ENCODE results near the gene SLC19A3. TPM values are rescaled to one million over a fixed set of nuclear protein-coding genes. Genes with fewer than 3 reads are reported as not detected.
"Not testable (repeated sequence)": the region's sequence is repeated elsewhere in the genome, so short reads cannot be mapped to it uniquely, and the experiment has no call there.

SLC19A3 gene
- under 0.01 and 0.13 TPM in 2 replicates for total RNA-seq

DNA sequence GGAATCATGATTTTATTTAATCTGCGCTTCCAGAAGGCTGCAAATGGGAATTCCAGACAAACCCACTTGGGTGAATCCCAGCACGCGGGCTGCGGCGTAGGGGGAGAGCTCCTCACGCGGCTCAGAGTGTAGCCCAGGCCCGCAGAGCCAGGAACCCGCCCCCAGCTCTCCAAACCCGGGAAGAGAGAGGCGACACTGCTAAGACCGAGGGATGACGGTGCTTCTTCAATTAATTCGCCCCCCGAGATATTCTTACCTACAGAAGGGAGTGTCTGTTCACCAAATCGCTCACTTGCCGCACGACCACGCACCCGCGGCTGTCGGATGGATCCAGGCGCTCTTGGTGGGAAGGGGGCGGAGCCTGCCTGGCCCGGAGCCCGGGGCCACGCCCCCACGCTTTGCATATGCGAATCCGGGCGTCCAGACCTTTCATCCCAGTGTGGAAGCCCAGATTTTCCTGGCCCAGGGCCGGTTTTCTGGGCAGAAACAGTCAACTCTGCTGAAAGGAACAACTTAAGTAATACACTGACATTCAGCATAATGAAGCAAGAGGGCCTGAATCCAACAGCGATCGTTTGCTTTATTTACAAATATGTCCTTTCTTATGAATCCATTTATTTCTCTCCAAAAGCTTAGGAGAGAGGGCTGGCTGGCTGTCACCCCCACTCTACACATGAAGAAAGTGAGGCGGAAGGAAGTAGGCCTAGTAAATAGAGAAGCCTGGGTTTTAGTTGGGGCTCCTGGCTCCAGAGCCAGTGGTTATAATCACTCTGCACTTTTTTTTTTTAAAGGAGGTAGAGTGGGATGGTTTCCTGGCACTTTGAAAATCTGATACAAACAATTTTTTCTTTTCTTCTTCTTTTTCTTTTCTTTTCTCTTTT is at the start of gene SLC19A3:
Gene SLC19A3, minus strand, starts transcription at position 342 of the 881 bp plus-strand sequence. CDS start 15,710 bp downstream, outside the sequence.
- DNase-seq (ENCODE audit: low read depth in 2 of 2): peak; percentile 48 to 56

DNA sequence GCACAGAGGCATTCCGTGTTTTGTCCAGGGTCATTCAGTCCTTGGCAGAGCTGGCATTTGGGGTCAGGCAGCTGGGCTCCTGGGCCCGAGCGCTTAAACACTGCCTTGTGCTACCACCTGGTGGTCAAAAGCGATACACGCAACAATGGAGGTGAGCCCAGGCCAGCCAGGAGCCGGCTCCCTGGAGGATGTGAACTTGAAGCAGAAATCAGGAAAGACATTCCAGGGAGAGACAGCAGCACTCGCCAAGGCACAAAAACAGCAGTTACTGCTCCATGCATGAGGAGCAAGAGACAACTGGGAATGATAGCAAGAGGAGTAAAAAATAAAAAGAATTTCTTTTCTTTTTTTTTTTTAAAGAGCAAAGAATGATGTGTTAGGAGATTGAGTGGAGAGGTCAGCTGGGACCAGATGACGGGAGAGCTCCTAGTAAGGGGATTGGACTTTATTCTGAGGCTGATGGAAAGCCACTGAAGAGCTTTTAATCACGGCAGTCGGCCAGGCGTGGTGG is 48.6 kb upstream of the SLC19A3 start:
- peak; percentile 58 to 80 for DNase-seq (ENCODE audit: low read depth in 2 of 2)

DNA sequence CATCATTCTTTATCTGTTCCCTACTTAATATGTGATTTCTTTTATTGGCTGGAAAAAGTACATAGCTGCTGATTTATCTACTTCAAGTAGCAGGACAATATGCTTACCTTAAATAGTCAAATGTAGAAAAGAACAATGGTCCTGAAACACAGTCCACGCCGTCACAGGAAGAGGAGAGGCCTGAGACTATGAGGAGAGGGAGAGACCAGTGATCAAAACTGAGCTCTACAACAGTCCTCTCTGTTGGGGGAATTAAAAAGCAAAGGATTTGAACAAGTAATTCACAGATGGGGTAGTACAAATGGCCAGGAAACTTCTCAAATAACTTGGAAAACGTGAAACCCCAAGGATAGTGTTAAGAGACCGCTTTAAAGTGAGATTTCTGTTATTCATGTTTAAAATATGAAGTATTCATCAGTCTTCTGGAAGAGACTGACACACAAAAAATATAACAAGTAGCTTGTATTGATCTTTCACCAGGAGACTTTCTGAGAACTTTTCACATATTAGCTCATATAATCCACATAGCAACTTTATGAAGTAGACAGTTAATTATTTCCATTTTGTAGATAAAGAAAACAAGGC is 48.1 kb upstream of the SLC19A3 start:
- peak in 1 of 2 donors; percentile 17 for DNase-seq (ENCODE audit: low read depth in 2 of 2)

DNA sequence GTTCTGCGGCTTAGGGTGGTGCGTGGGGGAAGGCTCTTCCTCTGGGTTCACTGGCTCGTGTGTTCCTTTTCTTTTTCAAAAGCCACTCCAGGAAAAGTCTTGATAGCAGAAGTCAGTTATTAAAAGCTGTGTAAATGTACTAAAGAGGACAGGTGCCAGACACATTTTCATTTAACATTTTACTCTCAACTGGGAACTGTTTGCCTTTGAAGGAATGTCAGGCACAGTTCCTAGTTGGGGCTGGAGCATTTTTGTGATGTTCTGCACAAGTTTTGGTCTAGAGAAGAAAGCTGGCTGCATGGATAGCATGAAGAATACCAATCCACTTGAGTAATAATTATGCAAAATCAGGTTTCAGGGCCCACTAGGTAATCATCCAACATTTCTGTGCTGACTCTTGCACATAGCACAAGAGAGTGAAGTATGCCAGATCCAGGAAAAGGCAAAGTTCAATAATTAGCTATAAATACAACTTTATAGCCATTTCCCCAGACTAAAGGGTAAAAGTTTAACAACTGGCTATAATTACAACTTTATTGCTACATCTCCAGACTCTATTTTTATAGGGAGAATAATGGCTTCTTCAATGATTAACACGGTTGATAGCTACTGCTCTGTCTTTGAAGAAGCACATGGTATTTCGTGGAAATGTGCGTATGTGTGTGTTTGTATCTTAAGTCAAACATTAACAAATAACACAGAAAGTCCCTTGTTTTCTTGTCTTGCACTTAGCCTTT is 44.1 kb upstream of the SLC19A3 start:
- DNase-seq (ENCODE audit: low read depth in 2 of 2): no peak

DNA sequence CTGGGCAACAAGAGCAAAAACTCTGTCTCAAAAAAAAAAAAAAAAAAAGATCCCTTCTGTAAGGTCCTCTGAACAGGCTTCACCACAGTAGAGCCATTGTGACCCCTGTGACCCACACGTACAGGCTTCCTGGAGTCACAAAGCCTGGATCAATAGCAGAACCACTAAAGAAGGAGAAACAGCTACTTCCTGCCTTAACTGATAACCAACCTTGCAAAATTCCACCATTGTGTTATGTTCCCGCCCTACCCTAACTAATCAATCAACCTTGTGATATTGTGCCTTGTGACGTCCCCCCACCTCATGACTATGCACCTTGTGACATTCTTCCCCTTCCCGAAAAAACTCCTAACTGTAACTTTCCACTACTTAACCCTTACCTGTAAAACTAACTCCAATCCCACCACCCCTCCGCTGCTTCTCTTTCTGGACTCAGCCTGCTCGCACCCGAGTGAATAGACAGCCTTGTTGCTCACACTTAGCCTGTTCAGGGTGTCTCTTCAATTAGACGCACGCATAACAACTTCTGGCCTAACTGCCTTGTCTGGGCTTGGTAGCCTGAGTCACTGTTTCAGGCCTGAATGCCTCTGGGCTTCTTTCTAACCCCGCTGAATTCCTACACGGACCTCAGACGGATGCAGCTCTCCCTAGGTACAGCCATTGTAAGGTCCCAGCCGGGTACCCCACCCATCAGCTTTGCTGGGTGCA is 41.7 kb upstream of the SLC19A3 start:
- DNase-seq (ENCODE audit: low read depth in 2 of 2): no peak

DNA sequence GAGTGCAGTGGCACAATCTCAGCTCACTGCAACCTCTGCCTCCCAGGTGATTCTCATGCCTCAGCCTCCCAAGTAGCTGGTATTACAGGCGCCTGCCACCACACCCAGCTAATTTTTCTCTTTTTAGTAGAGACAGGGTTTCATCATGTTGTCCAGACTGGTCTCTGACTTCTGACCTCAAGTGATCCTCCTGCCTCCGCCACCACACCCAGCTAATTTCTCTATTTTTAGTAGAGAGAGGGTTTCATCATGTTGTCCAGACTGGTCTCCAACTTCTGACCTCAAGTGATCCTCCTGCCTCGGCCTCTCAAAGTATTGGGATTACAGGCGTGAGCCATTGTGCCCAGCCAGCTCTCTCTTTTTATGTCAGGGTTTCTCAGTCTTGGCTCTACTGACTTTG is 38.4 kb upstream of the SLC19A3 start:
- DNase-seq (ENCODE audit: low read depth in 2 of 2): not testable (repeated sequence)

DNA sequence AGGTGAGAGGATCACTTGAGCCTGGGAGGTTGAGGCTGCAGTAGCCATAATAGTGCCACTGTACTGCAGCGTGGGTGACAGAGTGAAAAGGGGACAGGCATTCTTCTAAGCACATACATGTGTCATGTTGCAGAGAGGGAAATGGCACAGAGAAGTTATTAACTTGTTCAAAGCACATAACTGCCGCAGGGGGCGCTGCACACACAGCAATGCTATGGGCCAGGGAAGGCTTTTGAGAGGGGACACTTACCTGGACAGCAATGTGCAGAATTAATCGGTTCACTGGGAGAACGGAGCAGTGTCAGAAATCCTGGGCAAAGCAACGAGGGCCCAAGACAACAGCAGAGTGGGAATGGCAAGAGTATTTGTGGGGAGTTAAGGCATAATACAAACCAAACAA is 30.3 kb upstream of the SLC19A3 start:
- peak in 1 of 2 donors; percentile 7 for DNase-seq (ENCODE audit: low read depth in 2 of 2)

DNA sequence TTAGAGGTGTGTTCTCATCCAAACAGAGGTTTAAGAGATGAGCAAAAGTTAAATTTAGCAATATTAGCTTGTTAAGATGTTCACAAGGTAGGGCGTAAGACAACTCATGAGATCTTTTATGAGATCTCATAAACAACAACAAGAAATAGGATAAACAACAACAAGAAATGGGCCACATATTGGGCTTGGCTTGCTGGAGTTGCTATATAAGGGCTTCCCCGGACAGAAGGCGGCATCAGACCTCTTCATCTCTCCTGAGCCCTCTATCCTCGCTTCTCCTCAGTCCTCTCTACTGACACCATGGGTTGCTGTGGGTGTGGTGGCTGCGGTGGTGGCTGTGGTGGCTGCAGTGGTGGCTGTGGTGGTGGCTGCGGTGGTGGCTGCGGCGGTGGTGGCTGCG is 27.8 kb upstream of the SLC19A3 start, which contains the start of gene SCYGR8:
Gene SCYGR8, plus strand, starts transcription at position 301 of the 400 bp plus-strand sequence. Its CDS starts 0 bp downstream, at position 301.
- DNase-seq (ENCODE audit: low read depth in 2 of 2): no peak

DNA sequence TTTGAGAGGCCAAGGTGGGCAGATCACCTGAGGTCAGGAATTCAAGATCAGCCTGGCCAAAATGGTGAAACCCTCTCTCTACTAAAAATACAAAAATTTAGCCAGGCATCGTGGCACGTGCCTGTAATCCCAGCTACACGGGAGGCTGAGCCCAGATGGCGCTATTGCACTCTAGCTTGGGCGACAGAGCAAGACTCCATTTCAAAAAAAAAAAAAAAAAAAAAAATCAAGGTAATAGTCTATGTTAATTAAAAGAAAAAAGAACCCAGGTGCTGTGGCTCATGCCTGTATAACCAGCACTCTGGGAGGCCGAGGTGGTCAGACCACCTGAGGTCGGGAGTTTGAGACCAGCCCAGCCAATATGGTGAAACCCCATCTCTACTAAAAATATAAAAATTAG is 22.9 kb upstream of the SLC19A3 start:
- peak in 1 of 2 donors; percentile 5 for DNase-seq (ENCODE audit: low read depth in 2 of 2)

DNA sequence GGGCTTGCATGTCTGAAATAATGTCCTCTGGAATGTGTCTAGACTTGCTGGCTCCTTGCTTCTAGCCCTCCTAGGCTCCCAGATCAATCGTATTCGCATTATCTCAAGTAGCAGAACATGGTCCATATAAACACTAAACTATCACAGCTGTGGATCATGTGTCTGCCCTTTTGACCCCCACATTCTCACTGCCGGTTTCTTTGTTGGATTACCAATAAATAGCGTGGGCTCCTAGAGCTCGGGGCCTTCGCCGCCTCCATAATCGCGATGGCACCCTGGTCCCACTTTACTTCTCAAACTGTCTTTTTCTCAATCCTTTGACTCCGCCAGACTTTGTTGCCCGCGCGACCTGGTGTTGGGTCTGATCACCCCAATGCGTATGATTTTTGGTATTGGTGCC is 21.5 kb upstream of the SLC19A3 start:
- no peak for DNase-seq (ENCODE audit: low read depth in 2 of 2)

DNA sequence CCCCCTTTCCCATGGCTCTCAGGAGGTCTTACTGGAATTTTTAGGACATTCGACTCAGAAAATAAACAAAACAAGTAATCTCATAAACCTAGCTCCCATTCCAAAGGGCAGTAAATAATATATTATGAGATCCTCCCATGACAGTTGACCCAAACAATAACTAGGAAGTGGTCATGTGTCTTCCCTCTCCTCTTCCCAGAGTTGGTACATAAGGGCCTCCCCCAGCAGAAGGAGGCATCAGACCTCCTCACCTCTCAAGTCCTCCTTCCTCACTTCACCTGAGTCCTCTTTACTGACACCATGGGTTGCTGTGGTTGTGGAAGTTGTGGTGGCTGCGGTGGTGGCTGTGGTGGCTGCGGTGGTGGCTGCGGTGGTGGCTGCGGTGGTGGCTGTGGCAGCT is 10.2 kb upstream of the SLC19A3 start, which contains the start of gene SCYGR7:
Gene SCYGR7, plus strand, starts transcription at position 301 of the 400 bp plus-strand sequence. Its CDS starts 0 bp downstream, at position 301.
- DNase-seq (ENCODE audit: low read depth in 2 of 2): no peak

DNA sequence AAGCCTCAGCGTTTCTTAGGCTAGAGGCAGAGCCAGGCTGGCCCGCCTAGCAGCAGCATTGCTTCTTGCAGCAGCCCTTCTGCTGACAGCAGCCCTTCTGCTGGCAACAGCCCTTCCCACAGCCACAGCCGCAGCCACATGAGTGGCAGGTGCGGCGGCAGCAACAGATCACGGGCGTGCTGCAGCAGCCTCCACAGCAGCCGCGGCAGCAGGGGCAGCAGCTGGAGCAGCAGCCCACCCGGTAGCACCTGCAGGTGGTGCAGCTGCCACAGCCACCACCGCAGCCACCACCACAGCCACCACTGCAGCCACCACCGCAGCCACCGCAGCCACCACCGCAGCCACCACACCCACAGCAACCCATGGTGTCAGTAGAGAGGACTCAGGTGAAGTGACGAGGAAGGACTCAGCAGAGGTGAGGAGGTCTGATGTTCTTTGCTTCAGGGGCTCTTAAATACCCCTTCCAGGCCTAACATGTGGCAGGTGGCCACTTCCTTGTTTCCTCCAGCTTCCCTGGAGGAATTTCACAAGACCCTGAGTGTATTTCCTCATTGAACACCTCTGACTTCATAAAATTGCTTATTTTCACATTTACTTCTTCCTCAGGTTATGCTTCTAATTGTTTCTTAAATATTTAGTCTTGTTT is 6.7 kb upstream of the SLC19A3 start, which contains the start of gene SCYGR6:
Gene SCYGR6, minus strand, starts transcription at position 364 of the 646 bp plus-strand sequence. Its CDS starts 0 bp downstream, at position 364.
- DNase-seq (ENCODE audit: low read depth in 2 of 2): no peak

DNA sequence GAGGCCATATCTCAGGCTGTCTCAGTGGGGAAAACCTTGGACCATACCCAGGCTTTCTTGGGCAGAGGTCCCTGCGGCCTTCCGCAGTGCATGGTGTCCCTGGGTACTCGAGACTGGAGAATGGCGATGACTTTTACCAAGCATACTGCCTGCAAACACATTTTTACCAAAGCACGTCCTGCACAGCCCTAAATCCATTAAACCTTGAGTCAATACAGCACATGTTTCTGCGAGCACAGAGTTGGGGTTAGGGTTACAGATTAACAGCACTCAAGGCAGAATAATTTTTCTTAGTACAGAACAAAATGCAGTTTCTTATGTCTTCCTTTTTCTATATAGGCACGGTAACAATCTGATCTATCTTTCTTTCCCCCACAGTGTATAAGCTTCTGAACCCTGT is 5.0 kb upstream of the SLC19A3 start:
- not testable (repeated sequence) for DNase-seq (ENCODE audit: low read depth in 2 of 2)

DNA sequence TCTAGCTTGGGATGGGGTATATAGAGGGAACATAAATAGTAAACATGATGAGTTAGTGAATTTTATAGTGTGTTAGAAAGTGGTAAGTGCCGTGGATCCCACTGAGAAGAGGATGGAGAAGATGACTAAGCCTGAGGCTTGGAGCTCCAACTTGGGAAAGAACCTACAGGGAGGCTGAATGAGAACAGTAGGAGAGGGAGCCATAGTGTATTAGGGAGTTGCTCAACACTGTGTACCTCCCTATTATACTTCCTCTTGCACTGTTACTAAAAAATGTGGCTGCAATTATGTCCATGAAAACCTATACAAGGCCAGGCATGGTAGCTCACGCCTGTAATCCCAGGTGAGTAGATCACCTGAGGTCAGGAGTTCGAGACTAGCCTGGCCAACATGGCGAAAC is 2.9 kb upstream of the SLC19A3 start:
- no peak for DNase-seq (ENCODE audit: low read depth in 2 of 2)

DNA sequence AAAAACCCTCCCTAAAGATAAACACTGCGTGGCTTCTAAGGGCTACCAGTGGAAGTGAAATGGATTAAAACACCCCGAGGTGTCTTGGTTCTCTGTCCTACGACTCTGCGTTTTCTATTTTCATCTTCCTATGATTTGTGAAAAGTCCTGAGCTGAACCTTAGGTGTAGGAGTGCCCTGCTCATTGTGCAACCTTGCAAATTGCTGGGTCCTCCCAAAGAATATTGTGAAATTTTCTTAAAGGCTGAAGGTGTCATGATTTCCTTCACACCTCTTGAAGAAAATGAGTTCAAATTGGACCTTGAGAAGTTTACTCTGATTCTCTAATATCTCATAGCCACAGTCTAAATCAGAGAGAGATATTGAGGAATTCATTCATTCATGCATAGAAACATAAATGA is 1.8 kb upstream of the SLC19A3 start:
- DNase-seq (ENCODE audit: low read depth in 2 of 2): no peak

DNA sequence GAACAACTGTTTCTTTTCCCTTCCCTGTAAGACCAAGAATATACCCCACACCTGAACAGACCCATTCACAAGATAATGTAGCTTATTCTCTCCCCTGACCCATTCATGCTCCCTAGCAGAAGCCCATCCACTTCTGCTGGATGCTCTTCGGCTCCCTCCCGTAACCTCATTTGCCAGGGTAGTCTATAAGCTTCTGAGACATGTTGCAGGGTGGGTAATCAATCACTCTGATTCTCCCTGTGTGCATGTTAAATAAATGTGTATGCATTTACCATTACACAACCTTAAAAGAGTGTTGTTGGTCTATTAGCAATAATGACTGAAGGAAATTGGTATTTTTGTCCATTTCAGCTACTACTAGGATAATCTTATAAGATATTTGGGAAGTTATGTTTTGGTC is 1.3 kb downstream of the SLC19A3 start:
- no peak for DNase-seq (ENCODE audit: low read depth in 2 of 2)

DNA sequence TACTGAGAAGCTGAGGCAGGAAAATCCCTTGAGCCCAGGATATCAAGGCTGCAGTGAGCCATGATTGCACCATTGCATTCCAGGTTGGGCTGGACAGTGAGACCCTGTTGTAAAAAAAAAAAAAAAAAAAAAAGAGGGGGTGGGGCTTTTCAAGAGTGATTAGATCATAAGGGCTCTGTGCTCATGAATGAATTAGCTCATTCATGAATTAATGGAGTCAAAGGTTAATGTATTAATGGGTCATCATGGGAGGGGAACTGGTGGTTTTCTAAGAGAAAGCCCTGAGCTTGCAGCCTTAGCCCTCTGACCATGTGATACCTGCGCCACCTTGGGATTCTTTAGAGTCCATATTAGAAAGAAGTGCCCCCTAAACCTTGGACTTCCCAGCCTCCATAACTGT is 4.5 kb downstream of the SLC19A3 start:
- DNase-seq (ENCODE audit: low read depth in 2 of 2): no peak

DNA sequence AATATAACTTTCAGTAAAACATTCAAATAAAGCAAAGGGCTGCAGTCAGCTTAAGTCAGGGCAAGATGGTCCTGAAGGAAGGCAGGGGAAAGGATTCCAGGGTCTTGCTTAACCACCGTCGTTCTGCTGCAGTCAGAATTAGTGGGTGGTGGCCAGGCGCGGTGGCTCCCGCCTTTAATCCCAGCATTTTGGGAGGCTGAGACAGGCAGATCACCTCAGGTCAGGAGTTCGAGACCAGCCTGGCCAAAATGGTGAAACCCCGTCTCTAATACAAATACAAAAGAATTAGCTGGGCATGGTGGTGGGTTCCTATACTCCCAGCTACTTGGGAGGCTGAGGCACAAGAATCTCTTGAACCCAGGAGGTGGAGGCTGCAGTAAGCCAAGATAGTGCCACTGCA is 6.8 kb downstream of the SLC19A3 start:
- DNase-seq (ENCODE audit: low read depth in 2 of 2): no peak

DNA sequence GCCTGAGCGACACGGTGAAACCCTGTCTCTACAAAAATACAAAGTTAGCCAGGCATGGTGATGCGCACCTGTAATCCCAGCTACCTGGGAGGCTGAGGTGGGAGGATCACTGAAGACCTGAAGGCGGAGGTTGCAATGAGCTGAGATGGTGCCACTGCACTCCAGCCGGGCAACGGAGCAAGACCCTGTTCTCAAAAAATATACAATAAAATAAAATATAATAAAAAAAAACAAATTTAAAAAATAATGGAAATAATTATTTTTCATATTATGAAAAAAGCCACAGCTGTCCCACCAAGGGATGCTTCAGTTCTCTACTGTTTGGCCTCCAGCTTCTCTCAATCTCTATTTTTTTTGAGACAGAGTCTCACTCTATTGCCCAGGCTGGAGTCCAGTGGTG is 10.4 kb downstream of the SLC19A3 start:
- DNase-seq (ENCODE audit: low read depth in 2 of 2): no peak

DNA sequence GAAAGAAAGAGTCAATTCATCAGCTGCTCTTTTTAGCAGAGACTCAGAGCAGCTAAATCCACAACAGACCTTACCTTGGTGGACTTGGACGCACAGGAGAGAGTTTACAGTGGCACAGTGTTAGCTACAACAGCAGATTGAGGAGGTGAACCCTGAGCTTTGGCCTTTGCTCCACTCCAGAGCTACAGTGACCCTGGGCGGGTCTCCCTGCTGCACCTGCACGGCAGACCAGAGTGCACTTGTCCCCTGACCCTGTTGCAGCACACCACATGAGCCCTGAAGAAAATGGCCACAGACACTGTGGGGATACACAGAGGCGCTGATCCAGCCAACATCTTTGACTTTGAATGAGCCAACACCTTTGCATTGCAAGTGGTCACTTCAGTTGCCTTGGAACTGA is 11.0 kb downstream of the SLC19A3 start:
- no peak for DNase-seq (ENCODE audit: low read depth in 2 of 2)
